HG02852 (cell line): Measurements from ENCODE around the gene TMEM132A.

ENCODE experiments used
- ATAC-seq: cut with Tn5 transposase; IDR thresholded peaks from one replicate; pipeline ENCODE4 v1.9.1; 2021; ENCODE audit warnings: mild to moderate bottlenecking, moderate library complexity; ENCODE audit not compliant: unreplicated experiment

Gene TMEM132A, protein sequence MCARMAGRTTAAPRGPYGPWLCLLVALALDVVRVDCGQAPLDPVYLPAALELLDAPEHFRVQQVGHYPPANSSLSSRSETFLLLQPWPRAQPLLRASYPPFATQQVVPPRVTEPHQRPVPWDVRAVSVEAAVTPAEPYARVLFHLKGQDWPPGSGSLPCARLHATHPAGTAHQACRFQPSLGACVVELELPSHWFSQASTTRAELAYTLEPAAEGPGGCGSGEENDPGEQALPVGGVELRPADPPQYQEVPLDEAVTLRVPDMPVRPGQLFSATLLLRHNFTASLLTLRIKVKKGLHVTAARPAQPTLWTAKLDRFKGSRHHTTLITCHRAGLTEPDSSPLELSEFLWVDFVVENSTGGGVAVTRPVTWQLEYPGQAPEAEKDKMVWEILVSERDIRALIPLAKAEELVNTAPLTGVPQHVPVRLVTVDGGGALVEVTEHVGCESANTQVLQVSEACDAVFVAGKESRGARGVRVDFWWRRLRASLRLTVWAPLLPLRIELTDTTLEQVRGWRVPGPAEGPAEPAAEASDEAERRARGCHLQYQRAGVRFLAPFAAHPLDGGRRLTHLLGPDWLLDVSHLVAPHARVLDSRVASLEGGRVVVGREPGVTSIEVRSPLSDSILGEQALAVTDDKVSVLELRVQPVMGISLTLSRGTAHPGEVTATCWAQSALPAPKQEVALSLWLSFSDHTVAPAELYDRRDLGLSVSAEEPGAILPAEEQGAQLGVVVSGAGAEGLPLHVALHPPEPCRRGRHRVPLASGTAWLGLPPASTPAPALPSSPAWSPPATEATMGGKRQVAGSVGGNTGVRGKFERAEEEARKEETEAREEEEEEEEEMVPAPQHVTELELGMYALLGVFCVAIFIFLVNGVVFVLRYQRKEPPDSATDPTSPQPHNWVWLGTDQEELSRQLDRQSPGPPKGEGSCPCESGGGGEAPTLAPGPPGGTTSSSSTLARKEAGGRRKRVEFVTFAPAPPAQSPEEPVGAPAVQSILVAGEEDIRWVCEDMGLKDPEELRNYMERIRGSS

DNA sequence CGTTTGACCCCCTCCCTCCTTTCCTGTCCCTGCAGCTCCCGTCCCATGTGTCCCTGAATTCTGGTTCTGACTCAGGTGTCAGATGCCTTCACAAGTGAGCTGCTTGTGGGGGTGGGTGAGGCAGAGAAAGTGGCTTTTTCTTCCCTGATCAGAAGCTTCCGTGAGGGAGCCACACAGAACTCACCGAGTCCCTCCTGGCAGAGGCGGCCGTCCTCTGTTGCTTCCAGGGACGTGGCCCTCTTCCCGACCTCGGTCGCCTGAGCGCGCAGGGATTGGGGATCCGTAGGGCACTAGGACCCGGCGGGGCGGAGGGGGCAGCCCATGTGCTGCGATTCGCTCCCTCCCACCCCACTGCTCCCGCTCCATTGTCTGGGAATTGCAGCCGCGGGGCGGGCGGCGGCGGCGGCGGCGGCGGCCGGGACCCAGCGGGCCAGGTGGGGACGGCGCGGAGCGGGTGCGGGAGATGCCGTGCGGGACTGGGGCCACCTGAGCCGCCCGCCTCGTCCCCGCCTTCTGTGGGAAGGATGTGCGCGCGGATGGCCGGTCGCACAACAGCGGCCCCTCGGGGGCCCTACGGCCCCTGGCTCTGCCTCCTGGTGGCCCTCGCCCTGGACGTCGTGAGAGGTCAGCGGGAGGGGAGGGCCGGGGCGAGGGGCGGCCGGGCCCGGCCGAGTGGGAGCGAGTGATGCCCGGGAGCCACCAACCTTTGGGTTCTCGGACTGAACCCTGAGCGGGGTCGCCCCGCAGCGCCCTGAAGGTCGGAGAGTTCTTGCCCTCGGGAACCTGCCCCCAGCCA is at the start of gene TMEM132A:
Gene TMEM132A, plus strand, starts transcription at position 351 of the 796 bp plus-strand sequence. Its CDS starts 174 bp downstream, at position 525.
- peak; percentile 65 for ATAC-seq

DNA sequence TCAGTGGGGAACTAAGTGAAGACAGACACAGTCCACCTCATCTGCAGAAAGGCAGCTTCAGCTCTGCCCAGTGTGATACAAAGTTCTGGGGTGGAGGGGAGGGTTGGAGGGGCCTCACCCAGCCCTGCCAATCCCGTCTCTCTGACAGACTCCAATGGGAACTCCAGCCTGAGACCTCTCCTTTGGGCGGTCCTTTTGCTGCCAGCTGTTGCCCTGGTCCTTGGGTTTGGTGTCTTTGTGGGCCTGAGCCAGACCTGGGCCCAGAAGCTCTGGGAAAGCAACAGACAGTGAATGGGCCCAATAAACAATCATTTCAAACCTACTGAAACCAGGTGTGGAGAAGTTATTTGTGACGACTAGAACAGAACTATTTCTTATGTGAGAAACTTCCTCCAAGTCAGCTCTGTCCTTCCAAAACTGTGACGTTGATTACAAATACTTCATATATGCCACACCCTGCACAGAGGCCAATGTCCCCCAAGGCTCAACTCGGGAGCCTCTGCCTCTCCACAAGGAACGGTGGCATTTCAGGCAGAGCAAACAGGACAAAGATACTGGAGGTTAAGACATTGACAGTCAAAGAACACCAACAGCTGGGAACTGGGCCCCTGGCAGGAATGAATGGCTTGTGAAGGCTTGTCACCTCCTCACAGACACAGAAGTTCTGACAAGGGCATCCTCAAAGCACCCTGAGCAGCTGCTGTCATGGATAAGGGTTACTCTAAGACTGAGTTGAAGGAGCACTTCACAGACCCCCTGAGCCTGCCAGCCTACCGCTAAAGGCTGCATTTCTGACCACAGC is 48.7 kb upstream of the TMEM132A start:
- no peak for ATAC-seq

DNA sequence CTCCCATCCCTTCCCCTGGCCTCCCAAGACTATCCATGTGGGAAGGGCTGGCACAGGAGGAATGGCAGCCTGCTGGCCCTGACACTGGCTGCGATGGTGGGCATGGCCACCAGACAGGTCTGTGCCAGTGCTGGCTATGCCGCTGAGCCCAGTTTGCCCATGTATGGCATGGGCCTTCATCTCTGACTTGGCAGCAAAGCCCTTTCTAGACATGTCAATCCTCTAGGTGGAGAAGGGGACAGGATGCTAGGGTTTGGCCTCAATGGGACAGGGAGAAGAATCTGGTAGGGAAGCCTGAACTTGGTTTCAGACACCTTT is 48.1 kb upstream of the TMEM132A start:
- ATAC-seq, result no peak

DNA sequence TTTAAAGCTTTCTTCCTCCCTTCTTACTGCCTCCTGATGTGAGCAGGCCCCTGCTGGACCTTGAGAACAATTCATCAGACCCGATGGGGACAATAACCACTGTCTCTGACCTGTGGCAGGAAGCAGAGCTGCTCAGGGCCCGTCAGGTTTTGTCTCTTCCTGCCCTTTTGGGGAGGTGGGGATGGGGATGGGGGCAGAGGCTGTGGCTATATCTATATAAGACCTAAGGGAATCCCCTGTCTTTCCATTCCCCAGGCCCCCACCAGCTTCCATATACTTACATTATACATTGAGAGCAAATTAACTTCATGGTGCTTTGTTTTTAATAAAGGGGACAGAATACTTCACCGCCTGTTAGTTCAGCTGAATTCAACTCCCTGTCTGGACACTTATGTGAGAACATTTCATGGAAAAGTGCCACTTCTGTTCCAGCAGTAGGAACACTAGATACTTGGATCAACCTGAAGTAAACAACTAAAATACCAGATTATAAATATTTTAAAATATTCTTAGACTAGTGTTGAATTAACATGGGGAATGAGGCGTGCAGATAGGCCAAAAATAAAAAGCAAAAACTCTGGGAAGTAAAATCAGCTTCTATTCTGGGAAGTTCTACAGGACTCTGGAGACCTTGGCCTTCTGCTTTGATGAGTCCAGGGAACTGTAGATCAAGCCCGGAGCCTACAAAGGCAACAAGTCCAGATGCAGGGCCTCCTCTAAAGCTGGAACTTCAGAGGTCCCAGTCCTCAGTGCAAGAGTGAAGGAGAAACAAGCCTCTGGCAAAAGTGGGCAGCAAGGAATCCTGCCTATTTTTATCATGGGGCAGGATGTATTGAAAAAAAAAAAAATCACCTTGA is 45.8 kb upstream of the TMEM132A start:
- ATAC-seq, result no peak

DNA sequence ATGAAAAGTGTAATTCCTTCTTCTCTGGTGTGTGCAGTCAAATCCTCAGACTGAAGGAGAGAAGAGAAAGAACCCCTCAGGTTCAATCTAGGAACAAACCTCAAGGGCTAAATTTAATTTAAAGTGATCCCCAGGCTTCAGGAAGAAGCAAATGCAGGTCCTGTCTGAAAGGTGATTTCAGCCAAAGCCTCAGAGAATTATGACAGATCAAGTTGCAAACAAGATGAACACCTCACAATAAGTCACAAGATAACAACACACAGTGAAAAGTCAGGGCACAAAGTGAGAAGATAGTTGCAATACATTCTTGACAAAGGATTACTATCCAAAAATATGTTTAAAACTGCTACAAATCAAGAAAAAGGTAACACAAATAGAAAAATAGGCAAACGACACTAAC is 45.2 kb upstream of the TMEM132A start:
- ATAC-seq, result no peak

DNA sequence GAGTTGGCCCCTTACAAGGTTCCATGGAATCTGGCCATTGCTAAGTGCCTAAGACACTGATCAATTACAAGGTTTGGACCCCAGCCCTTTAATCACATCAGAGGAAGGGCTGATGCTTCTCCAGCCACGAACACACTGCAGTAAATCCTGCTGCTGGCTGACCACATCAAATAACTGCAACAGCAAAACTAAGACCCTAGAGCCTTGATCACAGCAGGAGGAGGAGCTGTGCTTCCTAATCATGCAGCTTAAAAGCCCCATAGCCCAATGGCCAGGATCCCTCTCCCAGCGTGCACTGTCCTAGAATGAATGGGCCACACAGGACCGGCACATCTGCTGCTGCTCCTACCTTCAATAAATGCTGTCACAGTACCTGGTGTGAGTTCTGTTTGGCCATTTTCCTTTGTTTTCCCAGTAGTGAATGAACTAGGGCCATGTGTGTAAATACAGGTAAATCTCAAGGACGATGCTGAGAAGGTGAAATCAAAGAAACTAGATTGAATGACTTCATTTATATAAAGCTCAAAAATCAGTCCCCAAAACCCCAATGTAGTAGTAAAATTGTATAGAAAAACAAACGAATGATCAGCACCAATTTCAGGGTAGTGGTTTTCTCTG is 44.2 kb upstream of the TMEM132A start:
- ATAC-seq, result no peak

DNA sequence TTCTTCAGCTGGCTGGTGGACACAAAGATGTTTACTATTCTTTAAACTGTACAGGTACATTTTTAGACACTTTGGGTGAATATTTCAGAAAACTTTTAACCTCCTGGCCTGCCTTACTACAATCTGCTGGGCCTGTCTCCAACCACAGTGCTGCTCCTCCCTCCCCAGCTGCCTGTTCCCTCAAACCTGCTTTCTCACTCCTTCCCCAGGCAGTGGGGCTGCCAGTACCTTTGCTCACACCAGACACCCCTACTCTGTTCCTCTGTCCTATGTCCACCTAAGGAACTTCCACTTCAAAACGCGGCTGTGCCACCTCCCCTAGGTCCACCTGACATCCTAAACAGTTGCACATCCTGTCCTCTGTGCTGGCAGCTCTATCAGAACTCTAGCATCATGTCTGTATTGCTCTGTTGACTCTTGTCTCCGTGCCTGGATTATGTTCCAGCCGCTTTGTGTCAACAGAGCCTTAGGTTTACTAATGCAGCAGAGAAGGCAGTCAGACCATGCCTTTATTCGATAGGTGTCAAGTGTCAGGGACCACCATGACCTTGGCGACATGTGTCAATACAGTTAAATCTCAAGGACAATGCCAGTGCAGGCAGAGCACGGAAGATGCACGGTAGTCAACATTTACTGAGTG is 43.5 kb upstream of the TMEM132A start:
- ATAC-seq, result no peak

DNA sequence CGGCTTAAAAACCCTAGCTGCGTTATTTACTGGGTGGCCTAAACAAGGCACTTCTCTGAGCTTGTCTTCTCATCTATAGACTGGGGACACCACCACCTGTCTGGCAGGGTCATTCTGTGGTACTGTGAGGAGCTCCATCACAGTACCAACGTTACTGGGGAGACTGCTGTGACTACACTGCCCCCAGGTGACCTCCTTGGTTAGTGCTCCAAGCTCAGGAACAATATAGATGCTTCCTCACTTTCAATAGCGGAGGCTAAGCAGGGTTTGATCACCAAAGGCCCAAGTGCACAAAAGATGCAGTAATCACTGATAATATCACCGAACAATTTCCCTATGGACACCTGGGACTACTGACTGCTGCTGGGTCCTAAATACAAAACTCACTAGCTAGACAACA is 36.7 kb upstream of the TMEM132A start:
- peak; percentile 61 for ATAC-seq

DNA sequence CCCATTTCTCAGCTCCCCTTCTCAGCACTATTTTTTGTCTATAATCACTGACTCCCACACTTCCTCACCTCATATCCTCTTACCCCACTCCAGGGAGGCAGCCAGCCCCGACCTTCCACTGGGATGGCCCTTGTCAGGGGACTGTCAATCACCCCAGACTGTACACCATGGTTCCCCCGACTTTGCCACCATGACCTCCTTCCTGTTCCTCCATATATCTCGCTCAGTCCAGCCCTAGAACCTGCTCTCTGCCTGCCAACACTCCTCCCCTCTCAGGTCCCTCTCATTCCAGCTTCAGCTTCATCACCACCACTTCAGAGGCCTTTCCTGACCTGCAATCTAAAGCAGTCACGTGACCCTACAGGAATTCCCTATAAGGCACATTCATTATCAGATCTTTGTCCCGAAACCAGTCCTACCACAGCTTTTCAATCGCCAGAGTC is 34.4 kb upstream of the TMEM132A start:
- no peak for ATAC-seq

DNA sequence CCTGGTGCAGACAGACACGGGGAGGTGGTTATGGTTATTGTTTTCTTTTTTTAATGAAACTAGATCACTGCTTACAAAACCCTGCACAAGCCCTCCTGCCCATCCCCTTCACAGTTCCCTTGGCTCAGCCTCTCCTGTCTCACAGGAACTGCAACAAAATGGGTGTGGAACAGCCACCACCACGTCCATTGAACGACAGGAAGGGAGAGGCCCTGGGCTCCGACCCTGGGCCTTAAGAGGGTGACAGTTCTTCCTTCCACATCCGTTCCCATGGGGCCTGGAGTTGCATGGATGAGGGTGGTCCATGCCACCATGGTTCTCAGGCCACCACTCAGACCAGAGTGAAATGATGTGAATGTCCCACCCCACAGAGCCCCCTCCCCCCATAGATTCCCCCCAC is 33.6 kb upstream of the TMEM132A start:
- ATAC-seq, result no peak

DNA sequence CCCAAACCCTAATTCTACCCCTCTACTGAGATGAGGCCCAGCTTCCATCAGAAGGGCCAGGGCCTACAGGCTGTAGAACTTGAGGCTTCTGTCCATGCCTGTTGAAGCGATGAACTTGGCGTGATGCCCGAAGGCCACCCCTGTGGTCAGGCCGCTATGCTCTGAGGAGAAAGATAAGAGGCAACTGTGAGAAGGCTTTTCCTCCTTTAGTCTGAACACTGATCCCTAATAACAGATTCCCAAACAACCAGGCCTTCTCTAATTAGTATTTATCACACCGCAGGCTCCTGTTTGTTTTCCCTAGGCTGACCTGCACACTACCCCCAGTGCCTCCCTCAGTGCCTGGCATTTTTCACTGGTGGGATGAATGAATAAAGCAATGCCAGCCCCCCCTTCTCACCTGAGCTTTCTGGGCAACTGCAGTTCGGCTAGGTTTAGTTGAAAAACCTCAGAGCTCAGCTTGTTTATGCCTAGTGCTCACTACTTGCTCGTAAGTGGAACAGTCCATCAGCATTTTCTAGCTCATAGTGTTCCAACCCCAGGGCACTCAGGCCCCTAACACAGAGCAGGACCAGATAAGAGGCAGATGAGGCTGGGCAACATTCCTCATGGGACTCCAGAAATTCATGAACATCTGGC is 33.0 kb upstream of the TMEM132A start:
- no peak for ATAC-seq

DNA sequence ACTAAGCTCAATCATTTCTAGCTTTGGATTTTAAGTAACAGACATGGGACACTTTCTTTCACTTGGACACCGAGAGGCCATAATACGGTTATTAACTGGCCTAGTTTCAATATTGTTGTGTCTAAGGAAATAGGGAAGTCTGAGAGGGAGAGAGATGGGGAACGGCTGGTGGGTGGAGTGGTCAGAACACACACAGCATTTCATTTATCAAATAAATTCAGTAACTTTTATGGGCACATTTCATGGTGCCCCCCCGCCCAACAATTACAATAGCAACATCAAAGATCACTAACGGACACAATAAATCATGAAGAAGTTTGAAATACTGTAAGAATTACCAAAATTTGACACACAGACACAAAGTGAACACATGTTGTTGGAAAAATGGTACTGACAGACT is 28.6 kb upstream of the TMEM132A start:
- no peak for ATAC-seq

DNA sequence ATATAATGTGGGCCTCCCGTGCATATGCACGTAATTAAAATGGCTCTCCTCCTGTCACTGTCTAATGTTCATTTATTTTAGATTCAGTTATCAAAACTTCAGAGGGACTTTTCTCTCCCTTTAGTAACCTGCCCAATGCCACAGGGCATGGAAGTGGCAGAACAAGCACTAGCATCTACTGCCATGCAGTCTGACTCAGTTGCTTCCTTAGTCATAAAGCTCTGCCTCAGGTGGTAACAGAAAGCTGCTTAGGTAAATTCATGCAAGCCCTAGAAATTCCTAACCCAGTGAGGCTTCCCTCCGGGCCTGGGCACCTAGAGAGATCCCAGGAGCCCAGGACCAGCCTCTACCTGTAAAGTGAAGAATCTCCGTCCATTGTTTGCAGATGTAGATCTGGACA is 26.8 kb upstream of the TMEM132A start:
- no peak for ATAC-seq

DNA sequence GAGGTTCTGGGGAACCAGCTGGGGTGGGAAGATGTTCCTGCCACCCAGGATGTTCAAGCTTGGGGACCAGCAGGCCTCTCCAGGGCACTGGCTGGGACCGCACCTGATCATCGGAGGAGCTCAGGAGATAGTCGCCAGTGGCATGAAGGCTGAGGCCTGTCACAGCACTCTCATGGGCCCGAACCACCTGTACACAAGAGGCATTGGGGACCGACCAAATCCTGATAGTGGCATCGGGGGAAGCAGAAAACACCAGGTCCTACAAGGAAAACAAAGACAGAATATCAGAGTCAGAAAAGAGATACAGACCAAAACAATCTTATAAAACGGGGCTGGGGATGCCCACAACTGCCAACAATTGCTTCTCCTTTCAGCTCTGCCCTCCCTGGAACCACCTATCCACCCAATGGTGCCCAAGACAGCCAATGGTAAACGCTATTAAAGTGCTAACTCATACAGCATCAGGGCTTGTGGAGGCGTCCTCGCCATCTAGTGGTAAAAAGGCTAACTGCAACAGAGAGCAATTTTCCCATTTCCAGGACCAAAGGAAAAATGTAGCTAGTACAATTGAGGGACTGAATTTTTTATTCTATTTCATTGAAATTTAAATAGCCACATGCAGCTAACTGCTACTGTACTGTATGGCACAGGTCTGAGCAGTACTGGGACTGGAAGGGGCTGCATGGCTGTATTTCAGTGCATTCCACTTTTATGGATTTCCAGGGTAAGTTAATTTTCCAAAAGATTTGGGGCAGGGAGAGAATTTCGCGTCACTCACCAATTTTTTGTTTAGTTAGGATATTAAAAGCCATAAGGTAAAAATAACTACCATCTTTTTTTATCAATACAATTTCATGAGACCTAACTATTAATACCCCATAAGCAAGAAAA is 25.0 kb upstream of the TMEM132A start:
- ATAC-seq, result no peak

DNA sequence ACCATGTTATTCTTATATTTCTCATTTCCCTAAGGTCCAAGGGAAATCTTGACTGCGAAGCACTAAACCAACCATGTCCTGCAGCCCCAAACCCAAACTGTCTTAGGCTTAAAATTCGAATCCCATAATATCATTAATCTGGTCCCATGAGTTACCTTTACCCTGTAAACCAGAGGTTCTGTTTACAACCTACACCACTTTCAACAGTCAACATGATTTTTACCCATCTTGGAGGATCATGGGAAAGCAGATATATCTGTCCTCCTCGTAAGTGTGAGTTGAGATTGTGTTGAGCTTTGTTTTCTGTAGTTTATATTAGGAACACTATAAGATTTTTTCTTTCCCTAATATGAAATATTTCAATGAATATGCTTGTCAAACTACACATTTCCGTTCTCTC is 24.3 kb upstream of the TMEM132A start:
- ATAC-seq, result no peak

DNA sequence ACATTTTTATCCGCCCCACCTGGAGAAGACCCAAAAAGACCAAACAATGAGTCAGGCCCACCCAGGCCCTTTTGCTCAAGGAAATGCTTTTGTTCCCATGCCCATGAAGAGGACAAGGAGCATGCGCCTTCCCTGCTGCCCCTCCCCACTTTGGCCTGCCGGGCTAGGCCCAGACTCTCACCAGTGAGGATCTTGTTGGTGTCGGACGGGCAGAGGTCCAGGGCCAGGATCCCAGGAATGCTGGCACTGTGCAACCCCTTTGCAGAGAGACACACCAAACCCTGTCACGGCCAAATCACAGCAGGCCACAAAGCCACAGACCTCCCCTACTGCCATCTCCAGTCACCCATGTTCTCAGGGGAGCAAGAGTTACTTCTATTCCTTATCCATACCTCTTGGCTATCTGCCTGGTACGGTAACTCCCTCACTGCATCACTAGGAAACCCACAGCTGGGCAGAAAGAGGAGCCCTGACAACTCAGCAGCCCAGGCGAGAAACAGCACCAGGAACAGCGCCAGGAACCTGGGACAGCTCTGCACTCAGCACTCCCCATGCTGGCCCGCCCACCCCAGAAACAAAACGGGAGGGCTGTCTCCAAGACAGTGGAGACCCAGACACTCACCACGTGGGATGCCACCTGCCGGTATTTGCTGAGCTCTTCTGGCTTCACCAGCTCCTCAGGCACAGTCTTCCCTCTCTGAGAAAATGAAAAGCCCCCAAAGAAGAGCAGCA is 23.4 kb upstream of the TMEM132A start:
- ATAC-seq, result no peak
